Measurements from ENCODE around the gene ZFYVE1.
"Not testable (repeated sequence)": the region's sequence is repeated elsewhere in the genome, so short reads cannot be mapped to it uniquely, and the experiment has no call there.

DNA sequence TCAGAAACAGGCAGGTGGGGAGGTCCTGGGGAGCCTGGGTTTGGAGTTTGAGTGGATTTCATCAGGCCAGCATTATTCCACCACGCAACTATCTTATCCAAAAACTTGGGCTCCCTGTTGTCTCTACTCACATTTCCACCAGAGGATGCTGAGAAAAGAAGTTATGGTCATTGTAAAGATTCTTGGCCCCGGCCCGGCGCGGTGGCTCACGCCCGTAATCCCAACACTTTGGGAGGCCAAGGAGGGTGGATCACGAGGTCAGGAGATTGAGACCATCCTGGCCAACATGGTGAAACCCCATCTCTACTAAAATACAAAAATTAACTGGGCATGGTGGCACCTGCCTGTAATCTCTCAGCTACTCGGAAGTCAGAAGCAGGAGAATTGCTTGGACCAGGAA lies 70.2 kb downstream of the ZFYVE1 start:
- TF ChIP-seq, protein P1, sequence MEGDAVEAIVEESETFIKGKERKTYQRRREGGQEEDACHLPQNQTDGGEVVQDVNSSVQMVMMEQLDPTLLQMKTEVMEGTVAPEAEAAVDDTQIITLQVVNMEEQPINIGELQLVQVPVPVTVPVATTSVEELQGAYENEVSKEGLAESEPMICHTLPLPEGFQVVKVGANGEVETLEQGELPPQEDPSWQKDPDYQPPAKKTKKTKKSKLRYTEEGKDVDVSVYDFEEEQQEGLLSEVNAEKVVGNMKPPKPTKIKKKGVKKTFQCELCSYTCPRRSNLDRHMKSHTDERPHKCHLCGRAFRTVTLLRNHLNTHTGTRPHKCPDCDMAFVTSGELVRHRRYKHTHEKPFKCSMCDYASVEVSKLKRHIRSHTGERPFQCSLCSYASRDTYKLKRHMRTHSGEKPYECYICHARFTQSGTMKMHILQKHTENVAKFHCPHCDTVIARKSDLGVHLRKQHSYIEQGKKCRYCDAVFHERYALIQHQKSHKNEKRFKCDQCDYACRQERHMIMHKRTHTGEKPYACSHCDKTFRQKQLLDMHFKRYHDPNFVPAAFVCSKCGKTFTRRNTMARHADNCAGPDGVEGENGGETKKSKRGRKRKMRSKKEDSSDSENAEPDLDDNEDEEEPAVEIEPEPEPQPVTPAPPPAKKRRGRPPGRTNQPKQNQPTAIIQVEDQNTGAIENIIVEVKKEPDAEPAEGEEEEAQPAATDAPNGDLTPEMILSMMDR (conservative IDR thresholded peaks at IDR 0.05), result not testable (repeated sequence)
- TF ChIP-seq EZH2 (IDR thresholded peaks at IDR 0.05; ENCODE audit: low read depth), result not testable (repeated sequence)

Data from PC-9 (cell line).